AG09319 (cell line): Measurements from ENCODE around the gene HNRNPA0.

Experiments
- DNase-seq: peaks from one replicate; pipeline ENCODE4 v3.0.0-alpha.2; 2010; ENCODE audit warnings: low read depth; ENCODE audit errors: extremely low read depth
- TF ChIP-seq, protein P1 (sequence below): IDR thresholded peaks from 2 replicates; pipeline ENCODE4 v1.5.1; 2011; ENCODE audit warnings: low read depth, mild to moderate bottlenecking, inconsistent platforms, low read length, moderate library complexity

The HNRNPA0 gene

DNA sequence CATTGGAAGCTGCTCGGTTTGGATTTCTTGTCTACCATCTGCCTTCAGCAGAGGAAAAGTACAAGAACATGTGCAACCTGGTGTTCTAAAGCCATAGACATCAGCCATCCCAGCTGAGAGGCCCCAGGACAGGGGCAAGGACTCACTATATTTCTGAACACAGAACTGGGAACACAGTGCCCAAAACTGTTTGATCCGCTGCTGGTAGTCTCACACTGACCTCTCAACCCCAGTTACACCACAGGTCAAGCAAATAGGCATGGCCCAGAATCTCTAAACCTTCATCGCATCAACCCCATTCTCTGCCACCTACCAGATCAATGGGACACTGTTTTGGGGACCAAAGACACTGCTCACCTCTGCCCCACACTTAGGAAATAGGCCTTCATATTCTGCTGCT lies 20.2 kb downstream of the HNRNPA0 start:
- DNase-seq, result no peak
- TF ChIP-seq, protein P1, sequence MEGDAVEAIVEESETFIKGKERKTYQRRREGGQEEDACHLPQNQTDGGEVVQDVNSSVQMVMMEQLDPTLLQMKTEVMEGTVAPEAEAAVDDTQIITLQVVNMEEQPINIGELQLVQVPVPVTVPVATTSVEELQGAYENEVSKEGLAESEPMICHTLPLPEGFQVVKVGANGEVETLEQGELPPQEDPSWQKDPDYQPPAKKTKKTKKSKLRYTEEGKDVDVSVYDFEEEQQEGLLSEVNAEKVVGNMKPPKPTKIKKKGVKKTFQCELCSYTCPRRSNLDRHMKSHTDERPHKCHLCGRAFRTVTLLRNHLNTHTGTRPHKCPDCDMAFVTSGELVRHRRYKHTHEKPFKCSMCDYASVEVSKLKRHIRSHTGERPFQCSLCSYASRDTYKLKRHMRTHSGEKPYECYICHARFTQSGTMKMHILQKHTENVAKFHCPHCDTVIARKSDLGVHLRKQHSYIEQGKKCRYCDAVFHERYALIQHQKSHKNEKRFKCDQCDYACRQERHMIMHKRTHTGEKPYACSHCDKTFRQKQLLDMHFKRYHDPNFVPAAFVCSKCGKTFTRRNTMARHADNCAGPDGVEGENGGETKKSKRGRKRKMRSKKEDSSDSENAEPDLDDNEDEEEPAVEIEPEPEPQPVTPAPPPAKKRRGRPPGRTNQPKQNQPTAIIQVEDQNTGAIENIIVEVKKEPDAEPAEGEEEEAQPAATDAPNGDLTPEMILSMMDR, result no peak

DNA sequence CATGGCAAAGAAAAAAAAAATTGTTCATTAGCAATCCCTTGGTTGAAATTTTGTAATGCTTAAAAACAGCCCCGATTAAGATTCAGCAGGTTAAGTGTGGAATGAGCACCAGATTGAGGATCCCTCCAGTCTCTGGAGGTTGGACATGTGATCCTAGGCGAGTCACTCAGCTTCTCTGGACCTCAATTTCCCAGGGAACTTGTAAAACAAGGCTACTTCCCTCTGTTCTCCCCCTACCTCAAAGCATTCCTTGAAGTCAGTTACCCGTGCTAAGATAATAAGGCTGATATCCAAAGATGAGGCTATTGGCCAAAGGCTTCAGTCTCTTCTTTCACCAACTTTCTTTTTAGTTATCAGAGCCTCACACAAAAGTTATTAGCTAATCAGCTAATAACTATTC lies 21.2 kb downstream of the HNRNPA0 start:
- DNase-seq, result no peak
- TF ChIP-seq, protein P1, result no peak

DNA sequence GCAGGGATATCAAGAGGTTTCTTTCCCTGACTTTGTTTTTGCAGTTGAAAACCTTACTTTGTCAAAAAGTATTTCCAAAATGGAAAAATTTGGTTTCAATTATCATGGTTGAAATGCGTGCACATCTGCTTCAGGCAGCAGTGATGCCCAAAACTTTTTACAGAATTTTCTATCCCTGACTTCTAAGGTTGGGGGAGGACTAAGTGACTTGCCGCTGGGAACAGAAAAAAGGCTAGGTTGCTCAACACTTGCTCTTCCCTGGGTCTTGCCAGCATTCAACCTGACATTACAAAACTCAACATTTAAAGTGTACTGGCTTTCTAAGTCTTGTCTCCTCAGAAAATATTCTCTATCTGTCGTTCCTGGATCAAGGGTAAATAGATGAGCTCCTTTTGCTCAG lies 23.0 kb downstream of the HNRNPA0 start:
- DNase-seq, result peak; percentile 37
- TF ChIP-seq, protein P1, result no peak

DNA sequence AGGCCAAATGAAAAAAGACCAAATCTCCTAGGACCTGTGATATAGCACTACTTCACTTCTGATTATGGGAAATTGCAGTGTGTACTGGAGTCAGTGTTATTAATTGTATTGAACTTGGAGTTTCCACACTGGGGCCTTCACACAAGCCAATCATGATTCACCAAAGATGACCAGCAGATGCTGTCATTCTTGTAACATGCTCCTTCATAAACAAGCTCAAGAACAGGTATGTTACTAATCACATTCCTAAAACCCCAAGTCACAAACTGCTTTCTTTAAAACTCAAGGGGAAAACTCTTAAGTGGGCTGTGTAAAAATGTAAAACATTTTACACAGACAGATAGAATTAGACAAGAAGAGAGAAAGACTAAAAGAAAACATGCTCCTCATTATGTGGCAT lies 23.8 kb downstream of the HNRNPA0 start:
- no peak for DNase-seq

GRCh38 chr5:137728048-137728447 lies 26.1 kb downstream of the HNRNPA0 start:
- TF ChIP-seq, protein P1, result no peak
- DNase-seq, result no peak

More for the DNA sequence above, 23.8 kb downstream of the HNRNPA0 start:
- TF ChIP-seq, protein P1, result no peak

DNA sequence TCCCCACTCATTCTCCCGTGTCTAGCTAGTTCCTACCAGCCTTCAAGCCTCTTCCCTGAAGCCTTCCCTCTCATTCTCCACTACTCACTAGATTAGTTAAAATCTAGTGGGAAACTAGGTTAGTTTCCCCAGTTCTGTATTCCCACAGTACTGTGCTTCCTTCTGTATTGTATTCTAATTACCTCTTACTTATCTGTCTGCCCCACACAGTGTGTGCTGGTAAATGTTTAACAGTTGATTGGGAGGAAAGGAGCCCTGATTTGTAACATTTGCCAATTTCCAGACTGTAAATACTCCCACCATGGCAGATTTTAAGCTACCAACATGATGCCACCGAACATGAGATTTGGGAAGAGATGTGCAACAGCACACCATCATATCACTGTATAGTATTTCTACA lies 26.5 kb downstream of the HNRNPA0 start:
- TF ChIP-seq, protein P1, result no peak
- no peak for DNase-seq

DNA sequence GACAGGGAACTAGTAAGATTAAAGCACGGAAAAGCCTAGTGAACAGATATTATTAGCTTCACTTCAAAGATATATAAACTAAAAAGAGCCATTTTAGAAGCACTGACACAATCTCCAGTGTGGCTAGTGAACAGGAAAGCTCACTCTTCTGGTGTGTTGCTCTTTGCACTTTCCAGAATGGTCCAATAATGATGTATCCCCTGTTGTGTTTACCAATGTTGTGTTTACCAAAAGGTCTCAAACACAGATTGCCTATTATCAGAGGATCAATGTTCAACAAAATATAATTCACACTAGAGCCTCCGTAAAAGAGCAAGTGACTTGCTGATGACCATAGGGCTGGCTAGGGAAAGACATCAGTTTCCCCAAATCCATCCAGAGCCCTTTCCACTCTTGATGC lies 29.9 kb downstream of the HNRNPA0 start:
- TF ChIP-seq, protein P1, result no peak
- DNase-seq, result no peak
